RWPE2 (cell line): ENCODE results near the gene NUAK1.

Experiments used
- ATAC-seq: fragments of 200-7000 bp; cut with Tn5 transposase; 3 replicates; pipeline ENCODE4 v1.9.1; 2021; ENCODE audit warnings: low read depth
- DNase-seq: peaks from one replicate; pipeline ENCODE4 v3.0.0-alpha.2; 2020; ENCODE audit warnings: low spot score
- H3K27ac ChIP-seq: fragments of 450-650 bp; 2 replicates; pipeline ENCODE4 v1.5.1; 2017; ENCODE audit warnings: mild to moderate bottlenecking; ENCODE audit not compliant: poor library complexity, severe bottlenecking
- H3K27me3 ChIP-seq: fragments of 250-450 bp; sonication (Bioruptor Pico); 2 replicates; pipeline ENCODE4 v1.5.1; 2021; ENCODE audit warnings: mild to moderate bottlenecking, moderate library complexity; ENCODE audit not compliant: insufficient read depth, poor library complexity, severe bottlenecking
- H3K36me3 ChIP-seq: fragments of 250-450 bp; sonication (Bioruptor Pico); 2 replicates; pipeline ENCODE4 v1.5.1; 2020; ENCODE audit warnings: low read depth, mild to moderate bottlenecking, moderate library complexity
- H3K4me1 ChIP-seq: fragments of 250-450 bp; sonication (Bioruptor Pico); 2 replicates; pipeline ENCODE4 v1.5.1; 2021; ENCODE audit warnings: mild to moderate bottlenecking, moderate library complexity; ENCODE audit not compliant: insufficient read depth, poor library complexity, severe bottlenecking
- H3K4me3 ChIP-seq: fragments of 250-450 bp; sonication (Bioruptor Pico); 2 replicates; pipeline ENCODE4 v1.5.1; 2021; ENCODE audit warnings: mild to moderate bottlenecking, moderate library complexity; ENCODE audit not compliant: severe bottlenecking
- H3K9me3 ChIP-seq: fragments of 250-450 bp; sonication (Bioruptor Pico); 2 replicates; pipeline ENCODE4 v1.5.1; 2021; ENCODE audit warnings: mild to moderate bottlenecking, moderate library complexity; ENCODE audit not compliant: severe bottlenecking
- CTCF ChIP-seq: fragments of 450-650 bp; IDR thresholded peaks from one replicate; pipeline ENCODE4 v1.5.1; 2017; ENCODE audit warnings: mild to moderate bottlenecking, moderate library complexity; ENCODE audit not compliant: poor library complexity, severe bottlenecking

The NUAK1 gene

GRCh38 chr12:106174876-106175275 is 36.1 kb upstream of the NUAK1 start:
- no peak overlapping the region for H3K4me3 ChIP-seq
- H3K27me3 ChIP-seq = no peaks in the 10 kb centered on the region
- H3K4me1 ChIP-seq = no peaks in the 10 kb centered on the region
- DNase-seq = no peak
- no peaks in the 10 kb centered on the region for H3K36me3 ChIP-seq
- H3K9me3 ChIP-seq = no peaks in the 10 kb centered on the region
- H3K27ac ChIP-seq = no peak overlapping the region
- ATAC-seq = no peak
- no peak for TF ChIP-seq CTCF

- H3K4me3 ChIP-seq = no peak overlapping the region
- no peaks in the 10 kb centered on the region for H3K27me3 ChIP-seq
- ATAC-seq (no peak), DNase-seq (no peak)
- no peak overlapping the region for H3K27ac ChIP-seq
- no peak for TF ChIP-seq CTCF
- H3K9me3 ChIP-seq = no peaks in the 10 kb centered on the region
- H3K36me3 ChIP-seq = no peaks in the 10 kb centered on the region
- H3K4me1 ChIP-seq = no peaks in the 10 kb centered on the region
Observed at GRCh38 chr12:106173442-106173841, 34.7 kb upstream of the NUAK1 start.

DNA sequence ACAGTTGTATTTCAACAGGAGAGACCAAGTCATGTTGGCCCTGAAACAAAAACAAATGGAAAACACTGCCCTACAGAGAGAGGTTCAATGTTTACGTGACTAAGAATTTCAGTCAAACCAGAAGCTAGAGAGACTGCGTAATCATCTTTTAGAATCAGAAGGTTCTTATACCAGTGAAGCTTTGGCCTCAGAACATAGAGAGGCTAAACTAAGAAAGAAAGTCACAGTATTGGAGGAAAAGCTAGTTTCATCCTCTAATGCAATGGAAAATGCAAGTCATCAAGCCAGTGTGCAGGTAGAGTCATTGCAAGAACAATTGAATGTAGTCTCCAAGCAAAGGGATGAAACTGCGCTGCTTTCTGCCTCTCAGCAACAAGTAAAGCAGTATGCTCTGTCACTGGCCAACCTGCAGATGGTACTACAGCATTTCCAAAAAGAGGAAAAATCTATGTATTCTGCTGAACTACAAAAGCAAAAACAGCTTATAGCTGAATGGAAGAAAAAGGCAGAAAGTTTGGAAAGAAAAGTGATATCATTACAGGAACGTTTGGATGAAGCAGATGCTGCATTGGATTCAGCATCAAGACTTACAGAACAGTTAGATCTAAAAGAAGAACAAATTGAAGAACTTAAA is 32.5 kb upstream of the NUAK1 start:
- Histone ChIP-seq H3K27ac (no peak overlapping the region), H3K9me3 (no peaks in the 10 kb centered on the region), H3K36me3 (no peaks in the 10 kb centered on the region), H3K4me1 (no peaks in the 10 kb centered on the region), H3K4me3 (no peak overlapping the region), H3K27me3 (peaks cover 4% of the 10 kb centered on the region)
- no peak for ATAC-seq
- no peak for DNase-seq
- no peak for TF ChIP-seq CTCF

DNA sequence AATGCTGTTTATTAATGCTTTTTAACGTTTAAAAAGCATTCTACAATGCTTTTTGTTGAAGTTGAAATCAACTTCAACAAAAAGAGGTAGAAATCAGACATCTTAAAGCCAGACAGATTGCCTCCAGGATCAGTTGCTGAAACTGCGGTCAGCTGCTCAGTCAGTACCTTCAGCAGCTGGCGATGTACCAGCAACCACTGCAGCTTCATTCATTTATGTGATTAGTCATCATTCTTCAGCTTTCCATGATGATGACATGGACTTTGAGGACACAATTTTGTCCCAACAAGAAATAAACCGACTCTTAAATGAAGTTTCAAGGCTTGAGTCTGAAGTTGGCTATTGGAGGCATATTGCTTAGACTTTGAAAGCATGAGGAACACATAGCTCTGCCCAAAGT is 31.5 kb upstream of the NUAK1 start:
- no peak for TF ChIP-seq CTCF
- no peak for DNase-seq
- peaks cover 4% of the 10 kb centered on the region for H3K27me3 ChIP-seq

GRCh38 chr12:106163712-106164111 is 25.0 kb upstream of the NUAK1 start:
- no peaks in the 10 kb centered on the region for H3K9me3 ChIP-seq
- peaks cover 4% of the 10 kb centered on the region for H3K27me3 ChIP-seq
- ATAC-seq = no peak
- no peaks in the 10 kb centered on the region for H3K4me1 ChIP-seq
- no peak for DNase-seq
- H3K4me3 ChIP-seq = no peak overlapping the region
- no peak overlapping the region for H3K27ac ChIP-seq
- H3K36me3 ChIP-seq = no peaks in the 10 kb centered on the region
- TF ChIP-seq CTCF = no peak

More for the DNA sequence above, 31.5 kb upstream of the NUAK1 start:
- no peaks in the 10 kb centered on the region for H3K36me3 ChIP-seq
- H3K27ac ChIP-seq = no peak overlapping the region
- H3K4me3 ChIP-seq = no peak overlapping the region
- H3K9me3 ChIP-seq = no peaks in the 10 kb centered on the region
- H3K4me1 ChIP-seq = no peaks in the 10 kb centered on the region
- ATAC-seq = no peak
